Left renal pelvis (tissue), 4 donors: Measurements from ENCODE around the gene PPDPF. TPM values are rescaled to one million over a fixed set of nuclear protein-coding genes. Genes with fewer than 3 reads are reported as not detected.
"Not testable (repeated sequence)": the region's sequence is repeated elsewhere in the genome, so short reads cannot be mapped to it uniquely, and the experiment has no call there.

Experiments used
- DNase-seq, 4 donors: peaks; one replicate each; pipeline ENCODE4 v3.0.0-alpha.2; 2013; ENCODE audit warnings: low read depth in 4 of 4, low spot score in 3 of 4
- polyA plus RNA-seq, 4 donors: library from polyadenylated mRNA; unstranded; fragments of 120-200 nt; gene quantifications; one replicate each; pipeline ENCODE4 v1.2.1, GENCODE V29; 2013; ENCODE audit not compliant: insufficient read length in 4 of 4

PPDPF gene
- polyA plus RNA-seq, 4 donors = 131 to 374 (median 203) TPM

DNA sequence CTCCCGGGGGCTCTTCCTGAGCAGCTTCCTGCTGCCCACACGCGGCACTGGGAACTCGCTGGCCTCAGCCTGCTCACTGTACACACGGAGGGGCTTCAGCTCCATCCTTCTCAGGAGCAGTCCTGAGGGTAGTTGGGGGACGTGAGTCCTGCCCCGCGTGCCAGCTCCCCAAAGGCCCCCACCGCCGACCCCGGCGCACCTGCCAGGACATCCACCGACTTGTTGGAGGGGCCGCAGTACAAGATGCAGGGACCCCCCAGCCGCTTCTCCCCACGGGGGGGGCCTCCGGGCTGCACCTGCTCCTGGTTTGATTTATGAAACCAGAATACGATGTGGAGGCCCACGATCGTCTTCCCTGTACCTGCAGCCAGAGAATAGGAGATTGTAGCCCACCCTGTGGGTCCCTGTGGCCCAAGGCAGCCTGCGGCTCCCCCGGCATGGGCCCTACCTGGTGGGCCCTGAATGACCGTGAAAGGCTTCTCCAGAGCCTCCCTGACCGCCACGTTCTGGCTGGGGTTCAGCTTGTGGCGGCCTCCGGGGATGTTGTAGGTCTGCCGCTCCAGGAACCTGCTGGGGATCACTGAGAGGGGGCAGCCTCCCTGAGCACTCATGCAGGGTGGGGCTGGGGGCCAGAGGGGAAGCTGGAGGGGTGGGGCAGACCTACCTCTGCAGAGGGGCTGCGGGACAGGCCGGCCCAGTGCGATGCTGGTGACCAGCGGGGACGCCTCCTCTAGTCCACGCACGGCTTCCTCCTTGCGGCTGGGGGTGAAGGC, 41.2 kb downstream of the PPDPF start:
- DNase-seq = no peak

DNA sequence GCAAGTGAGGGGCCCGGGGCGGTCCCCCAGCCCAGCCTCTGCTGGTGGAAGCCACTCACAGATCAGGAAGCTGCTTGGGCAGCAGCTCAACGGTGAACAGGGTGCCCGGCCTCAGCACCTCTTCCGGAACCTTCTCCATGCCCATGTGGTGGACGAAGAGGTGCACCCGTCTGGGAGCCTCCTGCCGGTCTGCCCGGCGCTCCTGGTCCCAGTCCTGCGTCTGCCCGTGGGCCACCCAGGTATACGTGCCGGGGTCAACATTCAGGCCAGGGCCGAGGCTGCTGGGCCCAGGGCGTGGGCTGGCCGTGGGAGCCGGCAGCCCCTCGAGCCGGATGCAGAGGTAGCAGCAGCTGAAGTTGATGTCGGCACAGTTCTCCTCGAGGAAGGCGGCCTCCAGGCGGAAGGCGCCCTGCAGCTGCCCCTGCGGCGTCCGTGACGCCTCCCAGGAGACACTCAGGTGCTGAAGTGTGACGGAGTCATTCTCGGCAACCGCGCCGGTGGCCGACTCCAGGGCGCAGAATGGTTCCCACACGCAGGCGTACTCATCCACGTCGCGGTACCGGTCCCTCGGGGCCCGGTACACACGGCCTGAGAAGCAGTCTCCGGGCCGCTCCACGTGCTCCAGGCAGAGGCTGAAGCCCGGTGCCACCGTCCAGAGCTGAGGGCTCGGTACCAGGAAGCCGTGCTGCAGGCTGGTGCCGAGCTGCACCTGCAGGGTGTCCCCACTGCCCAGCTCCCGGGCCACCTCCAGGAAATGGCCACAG, 42.1 kb downstream of the PPDPF start:
- DNase-seq = no peak

DNA sequence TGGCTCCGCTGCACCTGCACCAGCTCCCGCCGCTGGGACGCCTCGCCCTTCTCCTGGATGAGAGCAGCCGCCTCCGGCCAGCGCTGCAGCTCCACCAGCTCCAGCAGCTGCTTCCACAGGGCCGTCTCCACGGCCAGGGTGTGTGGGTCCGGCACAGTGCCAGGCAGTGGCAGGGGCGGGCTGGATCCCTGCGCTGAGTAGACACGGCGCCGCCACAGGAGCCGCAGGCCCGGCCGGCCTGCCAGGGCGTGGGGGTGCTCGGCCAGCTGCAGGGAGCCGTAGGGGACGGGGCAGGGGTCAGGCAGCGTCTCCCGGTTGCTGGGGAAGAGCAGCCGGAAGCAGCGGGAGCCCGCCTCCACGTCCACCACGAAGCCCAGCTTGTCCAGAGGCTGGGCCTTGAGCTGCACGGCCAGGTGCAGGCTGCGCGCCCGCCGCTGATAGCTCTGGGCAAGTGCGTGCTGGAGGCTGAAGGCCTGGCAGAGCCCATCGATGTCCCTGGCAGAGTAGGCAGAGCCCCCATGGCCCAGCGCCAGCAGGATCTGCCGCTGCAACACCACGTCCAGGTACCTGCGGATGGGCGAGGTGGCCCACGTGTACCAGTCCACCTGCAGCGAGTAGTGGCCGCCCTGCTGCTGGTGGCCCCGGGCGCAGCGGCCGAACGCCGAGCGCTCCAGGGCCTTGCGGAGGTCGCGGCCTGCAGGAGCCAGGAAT, 42.8 kb downstream of the PPDPF start:
- no peak for DNase-seq

DNA sequence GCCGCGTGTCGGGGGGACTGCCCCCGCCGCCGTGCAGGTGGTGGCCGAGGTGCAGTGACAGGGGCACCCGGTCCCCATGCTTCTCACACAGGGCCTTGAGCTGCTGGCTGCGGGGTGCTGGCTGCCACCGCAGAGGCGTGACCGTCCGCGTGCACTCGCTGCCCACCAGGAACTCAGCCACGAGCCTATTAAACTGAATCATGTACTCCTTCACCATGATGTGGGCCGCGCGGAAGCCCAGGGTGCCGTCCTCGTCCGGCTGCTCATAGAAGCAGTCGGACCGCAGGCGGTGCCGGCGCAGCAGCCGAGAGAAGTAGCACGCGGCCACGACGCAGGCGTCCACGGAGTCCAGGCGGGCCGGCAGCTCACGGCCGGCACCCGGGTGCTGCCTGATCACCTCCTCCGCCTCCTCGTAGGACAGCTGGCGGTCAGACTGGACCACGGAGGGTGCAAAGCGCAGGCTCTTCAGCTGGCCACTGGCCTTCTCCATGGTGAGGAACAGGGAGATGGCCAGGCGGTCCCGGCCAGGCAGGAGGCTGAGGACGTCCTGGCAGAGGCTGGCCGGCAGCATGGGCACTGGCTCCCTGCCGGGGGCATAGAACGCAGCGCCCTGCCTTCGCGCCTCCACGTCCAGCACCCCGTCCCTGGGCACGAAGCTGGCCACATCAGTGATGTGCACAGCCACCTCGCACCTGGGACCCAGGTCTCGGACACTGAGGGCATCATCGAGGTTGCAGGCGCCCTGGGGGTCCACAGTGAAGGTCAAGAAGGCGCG, 43.7 kb downstream of the PPDPF start:
- DNase-seq = no peak

DNA sequence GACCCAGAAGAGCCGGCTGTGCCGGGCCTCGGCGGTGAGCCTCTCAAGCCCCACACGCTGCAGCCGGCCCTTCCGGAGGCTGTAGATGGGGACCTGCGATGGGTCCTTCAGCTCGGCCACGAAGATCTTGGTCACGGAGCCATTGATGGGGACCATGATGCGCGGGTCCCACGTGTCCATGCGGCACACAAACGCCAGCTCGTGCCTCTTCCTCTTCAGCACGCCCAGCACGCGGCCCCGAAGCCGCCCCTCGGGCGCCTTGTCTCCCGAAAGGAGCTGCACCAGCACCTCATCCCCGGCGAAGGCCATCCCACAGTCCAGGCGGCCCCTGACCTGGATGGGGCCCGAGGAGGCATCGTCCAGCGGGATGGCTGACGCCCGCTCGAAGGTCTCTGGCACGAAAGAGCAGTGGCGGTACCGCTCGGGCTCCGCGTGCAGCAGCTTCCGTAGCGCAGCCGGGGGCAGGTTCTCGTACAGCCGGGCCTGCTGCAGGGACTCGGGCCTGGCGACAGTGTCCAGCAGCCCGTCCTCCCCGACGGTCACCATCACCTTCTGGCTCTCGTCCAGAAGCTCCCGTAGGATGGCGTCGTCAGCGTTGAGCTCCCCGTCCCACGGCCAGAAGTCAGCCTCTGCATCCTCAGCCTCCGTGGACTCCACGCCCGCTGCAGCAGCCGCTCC, 44.6 kb downstream of the PPDPF start:
- DNase-seq = no peak

DNA sequence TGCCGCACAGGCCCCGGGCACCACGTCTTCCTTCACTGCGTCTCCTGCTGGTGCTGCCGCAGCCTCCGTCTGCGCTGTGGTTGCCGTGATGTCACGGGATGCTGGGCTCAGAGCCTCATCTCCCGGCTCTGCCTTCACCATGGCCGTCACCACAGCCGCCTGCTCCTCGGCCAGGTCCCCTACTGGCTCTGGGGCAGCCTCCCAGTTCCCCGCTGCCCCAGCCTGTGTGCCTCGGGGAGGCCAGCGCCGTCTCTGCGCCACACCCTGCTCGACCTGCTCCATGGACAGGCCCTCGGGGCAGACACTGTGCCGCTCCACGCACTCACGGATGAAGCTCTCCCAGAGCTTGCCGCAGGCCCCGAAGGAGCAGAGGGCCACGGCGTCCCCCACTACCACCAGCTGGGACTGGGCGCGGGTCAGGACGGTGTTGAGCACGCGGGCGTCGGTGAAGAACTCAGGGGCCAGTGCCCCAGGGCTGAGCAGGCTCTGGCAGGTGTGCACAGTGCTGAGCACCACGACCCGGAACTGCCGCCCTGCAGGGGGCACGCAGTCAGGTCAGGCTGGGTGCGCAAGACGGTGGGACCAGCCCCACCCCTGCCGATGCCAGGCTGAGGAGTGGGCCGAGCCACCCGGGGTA, 45.3 kb downstream of the PPDPF start:
- no peak for DNase-seq

DNA sequence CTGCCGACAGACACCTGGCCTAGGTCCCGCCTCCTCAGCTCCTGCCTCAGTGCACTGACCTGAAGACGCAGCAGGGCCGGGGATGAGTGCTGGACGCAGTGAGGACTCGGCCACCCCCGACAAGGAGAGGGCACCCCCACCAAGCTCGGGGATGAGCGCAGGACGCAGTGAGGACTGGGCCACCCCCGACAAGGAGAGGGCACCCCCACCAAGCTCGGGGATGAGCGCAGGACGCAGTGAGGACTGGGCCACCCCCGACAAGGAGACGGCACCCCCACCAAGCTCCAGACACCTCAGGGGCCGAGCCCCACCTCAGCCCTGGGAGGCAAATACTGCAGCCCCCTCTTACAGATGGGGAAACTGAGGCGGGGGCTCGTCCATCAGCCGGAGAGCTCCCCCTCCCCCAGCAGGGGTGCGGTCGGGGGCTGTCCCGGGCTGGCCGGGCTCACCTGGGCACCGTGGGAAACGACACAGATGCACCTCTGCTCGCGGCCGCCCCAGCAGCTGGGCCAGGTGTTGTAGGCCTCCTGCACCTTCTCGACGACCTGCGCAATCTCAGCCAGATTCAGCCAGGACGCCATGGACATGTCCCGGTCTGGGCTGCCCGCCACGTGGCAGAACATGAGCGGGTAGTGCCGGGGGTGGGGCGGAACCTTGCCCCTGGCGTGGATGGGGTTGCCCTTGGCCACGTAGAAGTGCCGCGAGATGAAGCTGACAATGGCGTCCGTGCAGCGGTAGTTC, 46.0 kb downstream of the PPDPF start:
- no peak for DNase-seq

DNA sequence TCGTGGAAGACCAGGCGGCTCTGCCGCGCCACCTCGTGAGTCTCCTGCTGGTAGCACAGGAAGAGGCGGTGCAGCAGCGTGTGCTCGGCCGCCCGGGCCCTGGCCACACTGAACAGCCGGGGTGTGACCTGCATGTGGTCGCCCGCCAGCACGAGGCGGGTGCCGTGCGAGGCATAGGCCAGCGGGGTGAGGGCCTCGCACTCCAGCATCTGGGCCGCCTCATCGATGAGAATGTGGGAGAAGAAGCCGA, 46.5 kb downstream of the PPDPF start:
- no peak for DNase-seq

DNA sequence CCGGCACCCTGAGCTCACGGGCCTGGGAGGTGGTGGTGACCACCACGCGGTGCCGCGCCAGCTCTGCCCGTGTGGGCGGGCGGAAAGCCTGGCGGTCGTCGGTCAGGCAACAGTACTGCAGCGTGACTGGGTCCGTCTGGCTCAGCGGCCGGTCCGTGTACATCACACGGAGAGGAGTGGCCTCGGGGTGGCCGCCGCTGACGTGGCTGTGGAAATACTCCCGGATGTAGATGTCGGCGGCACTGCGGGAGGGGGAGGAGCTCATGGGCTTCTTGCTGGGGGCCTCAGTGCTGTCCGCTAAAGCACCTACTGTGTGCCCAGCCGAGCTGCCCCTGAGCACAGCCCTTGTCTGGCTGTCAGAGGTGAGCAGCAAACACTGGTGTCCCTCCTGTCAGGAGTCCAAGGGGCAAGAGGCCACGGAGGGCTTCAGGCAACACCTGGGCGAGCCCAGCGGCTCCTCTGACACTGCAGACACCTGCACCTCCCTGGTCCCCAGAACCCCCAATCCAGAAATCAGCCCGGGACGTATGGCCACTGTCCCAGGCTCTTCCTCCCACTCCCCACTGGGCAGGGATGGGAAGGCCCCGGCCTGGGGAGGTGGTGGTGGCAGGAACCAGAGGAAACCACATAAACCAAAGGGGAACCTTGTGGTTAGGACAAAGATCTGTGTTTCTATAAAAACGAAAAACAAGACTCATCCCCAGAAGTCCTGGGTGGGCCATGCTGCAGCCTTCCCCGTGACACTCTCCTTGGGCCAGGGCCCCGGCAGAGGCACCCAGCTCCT, 47.0 kb downstream of the PPDPF start:
- no peak for DNase-seq

DNA sequence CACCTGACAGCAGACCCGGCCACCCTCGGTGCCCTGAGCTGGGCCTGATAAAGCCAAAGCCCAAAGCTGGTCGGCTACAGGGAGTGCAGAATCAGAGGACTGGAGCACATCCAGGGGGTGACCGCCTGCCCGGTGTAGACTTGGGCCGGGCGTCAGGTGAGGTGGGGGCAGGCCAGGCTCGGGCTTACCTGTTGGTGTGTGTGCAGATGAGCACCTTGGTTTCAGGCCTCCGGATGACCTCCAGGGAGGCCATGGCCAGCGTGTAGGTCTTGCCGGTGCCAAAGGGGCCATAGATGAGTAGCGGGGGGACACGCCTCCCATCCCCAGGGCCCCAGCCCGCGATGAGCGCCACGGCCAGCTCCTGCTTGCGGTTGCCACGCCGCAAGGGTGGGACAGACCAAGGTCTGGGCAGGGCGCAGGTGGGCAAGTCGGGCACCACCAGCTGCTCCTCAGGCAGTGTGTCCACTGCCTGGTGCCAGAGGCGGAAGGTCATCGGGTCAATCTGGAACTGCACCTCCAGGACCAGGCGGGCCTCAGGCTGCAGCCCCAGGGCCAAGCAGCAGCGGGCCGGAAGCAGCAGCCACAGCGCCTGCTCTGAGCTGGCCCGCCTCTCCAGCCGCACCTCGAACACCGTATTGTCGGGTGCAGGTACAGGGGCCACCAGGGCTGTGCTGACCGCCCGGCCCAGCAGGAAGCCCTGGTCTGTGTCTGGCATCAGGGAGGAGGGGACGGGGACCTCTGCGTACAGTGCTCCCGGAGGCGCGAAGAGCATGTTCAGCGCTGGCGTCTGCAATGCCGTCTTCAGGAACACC, 47.8 kb downstream of the PPDPF start:
- DNase-seq = no peak

DNA sequence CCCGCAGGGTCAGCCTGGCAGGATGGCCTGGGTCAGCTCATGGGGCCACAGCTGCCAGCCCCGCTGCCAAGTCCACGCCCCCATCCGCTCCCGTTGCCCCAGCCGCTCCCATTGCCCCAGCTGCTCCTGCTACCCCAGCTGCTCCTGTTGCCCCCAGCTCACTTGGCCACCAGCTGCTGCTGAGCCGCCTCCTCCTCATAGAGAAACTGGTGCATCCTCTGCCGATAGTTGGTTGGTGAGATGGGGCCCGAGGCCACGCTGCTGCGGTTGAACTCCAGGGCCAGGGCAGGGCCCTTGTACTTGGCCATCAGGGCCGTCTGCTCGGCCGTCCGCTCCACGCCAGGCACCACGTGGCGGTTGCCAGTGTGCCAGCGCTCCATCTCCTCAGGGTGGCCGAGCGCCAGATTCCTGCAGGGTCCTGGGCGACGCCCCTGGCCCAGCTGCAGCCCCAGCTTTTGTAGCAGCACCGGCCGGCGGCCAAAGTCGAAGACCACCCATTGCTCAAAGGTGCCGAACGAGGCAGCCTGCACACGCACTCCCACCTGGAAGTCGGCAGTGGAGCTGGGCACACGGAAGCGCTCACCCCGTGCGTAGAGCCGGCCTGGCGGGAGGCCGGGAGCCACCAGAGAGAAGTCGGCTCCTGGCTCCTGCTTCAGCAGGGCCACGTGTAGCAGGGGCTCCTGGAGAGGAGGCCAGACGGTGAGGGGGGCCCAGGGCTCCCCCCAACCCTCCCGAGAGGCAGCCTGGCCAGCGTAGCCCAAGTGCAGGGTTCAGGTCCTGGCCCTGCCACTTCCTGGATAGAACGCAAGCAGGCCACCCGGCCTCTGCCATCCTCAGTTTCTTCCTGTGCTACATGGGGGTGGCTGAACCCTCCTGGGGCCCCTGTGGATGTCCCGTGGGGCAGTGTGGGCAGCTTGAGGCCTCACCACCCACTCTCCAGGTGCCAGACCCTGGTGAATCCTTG, 48.7 kb downstream of the PPDPF start:
- no peak for DNase-seq

DNA sequence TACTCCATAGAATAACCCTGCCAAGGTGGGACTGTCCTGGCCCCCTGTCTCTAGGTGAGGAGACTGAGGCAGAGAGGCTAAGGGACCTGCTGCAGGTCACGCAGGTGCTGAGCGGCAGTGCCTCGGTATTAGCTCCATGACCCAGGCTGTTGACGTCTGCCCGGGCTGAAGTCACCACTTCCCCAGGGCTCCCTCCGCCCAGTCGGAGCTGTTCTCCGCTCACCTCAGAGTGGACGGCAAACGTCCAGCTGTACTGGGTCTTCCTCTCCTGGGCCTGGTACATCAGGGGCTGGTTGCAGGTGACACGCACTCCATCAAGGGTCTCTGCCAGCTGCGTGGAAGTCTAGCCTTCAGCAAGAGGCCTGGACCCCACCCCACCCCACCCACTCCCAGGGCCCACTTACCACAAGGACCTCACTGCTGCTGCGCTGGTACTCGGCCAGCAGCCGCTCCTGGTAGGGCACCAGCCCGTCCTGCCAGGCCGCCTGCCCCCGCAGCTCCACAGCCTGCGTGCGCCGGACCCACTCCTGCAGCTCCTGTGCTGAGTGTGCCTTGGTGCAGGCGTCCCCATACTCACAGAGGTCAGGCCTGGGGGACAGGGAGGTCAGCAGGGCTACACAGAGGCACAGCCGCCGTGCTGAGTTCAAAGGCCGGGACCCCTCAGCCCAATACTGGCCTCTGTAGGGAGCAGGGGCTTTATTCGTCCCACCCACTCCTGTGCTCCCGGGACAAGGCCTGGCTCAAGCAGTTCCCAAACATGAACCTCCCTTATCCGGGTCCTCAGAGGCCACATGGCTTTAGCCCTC, 49.9 kb downstream of the PPDPF start:
- no peak for DNase-seq

DNA sequence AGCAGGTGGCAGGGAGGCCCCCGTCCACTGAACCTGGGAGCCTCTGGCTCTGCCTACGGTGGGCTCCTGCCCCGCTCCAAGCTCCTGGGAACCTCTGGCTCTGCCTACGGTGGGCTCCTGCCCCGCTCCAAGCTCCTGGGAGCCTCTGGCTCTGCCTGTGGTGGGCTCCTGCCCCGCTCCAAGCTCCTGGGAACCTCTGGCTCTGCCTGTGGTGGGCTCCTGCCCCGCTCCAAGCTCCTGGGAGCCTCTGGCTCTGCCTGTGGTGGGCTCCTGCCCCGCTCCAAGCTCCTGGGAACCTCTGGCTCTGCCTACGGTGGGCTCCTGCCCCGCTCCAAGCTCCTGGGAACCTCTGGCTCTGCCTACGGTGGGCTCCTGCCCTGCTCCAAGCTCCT, 50.5 kb downstream of the PPDPF start:
- DNase-seq = not testable (repeated sequence)
